GM12864 (cell line): ENCODE results near the gene ANOS1.

Source experiments
- DNase-seq: peaks from one replicate; pipeline ENCODE4 v3.0.0-alpha.2; 2011; ENCODE audit warnings: low read depth
- H3K4me3 ChIP-seq: 2 replicates; pipeline ENCODE4 v1.5.1; 2011; ENCODE audit warnings: mild to moderate bottlenecking, low read depth, low read length, control low read depth
- TF ChIP-seq, protein P1 (sequence below): IDR thresholded peaks from 2 replicates; pipeline ENCODE4 v1.5.1; 2011; ENCODE audit warnings: low read depth, mild to moderate bottlenecking, moderate library complexity, low read length, control low read depth, inconsistent platforms; ENCODE audit errors: missing control alignments

The ANOS1 gene

DNA sequence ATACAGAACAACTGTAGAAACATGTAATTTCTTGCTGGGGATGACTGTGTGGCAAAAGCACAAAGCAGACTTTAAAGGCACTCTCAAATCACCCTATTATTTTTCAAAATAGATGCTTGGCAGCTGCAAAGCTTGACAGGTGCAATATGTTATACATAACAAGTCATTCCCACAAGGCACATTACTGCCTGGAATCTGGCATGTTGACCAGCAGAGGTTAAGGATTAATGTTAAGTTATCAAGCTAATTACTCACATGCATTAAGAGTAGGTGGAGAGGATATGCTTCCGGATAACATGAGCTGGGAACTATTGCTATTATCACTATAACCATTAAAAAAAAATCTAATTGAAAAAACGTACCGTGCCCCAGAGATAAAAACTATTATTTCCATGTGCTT lies 17.8 kb downstream of the ANOS1 start:
- H3K4me3 ChIP-seq, result no peak overlapping the region
- no peak for DNase-seq
- TF ChIP-seq, protein P1, sequence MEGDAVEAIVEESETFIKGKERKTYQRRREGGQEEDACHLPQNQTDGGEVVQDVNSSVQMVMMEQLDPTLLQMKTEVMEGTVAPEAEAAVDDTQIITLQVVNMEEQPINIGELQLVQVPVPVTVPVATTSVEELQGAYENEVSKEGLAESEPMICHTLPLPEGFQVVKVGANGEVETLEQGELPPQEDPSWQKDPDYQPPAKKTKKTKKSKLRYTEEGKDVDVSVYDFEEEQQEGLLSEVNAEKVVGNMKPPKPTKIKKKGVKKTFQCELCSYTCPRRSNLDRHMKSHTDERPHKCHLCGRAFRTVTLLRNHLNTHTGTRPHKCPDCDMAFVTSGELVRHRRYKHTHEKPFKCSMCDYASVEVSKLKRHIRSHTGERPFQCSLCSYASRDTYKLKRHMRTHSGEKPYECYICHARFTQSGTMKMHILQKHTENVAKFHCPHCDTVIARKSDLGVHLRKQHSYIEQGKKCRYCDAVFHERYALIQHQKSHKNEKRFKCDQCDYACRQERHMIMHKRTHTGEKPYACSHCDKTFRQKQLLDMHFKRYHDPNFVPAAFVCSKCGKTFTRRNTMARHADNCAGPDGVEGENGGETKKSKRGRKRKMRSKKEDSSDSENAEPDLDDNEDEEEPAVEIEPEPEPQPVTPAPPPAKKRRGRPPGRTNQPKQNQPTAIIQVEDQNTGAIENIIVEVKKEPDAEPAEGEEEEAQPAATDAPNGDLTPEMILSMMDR, result no peak

- TF ChIP-seq, protein P1, result no peak
- no peak overlapping the region for H3K4me3 ChIP-seq
- DNase-seq, result no peak
These were observed 20.5 kb downstream of the ANOS1 start for GRCh38 chrX:8711401-8711800.

GRCh38 chrX:8704184-8704583 lies 27.8 kb downstream of the ANOS1 start:
- no peak for DNase-seq
- no peak overlapping the region for H3K4me3 ChIP-seq
- TF ChIP-seq, protein P1, result no peak

GRCh38 chrX:8692871-8693270 lies 39.1 kb downstream of the ANOS1 start:
- TF ChIP-seq, protein P1, result no peak

DNA sequence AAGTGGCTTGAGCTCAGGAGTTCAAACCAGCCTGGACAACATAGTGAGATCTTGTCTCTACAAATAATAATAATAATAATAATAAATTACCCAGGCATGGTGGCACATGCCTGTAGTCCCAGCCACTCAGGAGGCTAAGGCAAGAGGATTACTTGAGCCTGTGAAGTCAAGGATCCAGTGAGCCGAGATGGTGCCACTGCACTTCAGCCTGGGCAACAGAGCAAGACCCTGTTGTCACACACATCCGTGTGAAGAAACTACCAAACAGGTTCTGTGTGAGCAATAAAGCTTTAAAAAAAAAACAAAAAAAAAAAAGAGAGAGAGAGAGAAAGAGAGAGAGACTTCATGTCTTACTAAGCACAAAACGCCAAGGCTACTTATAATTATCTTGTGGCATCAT lies 42.5 kb downstream of the ANOS1 start:
- DNase-seq, result no peak
- H3K4me3 ChIP-seq, result no peak overlapping the region
- TF ChIP-seq, protein P1, result no peak

More at GRCh38 chrX:8692871-8693270, 39.1 kb downstream of the ANOS1 start:
- no peak overlapping the region for H3K4me3 ChIP-seq
- DNase-seq, result no peak

DNA sequence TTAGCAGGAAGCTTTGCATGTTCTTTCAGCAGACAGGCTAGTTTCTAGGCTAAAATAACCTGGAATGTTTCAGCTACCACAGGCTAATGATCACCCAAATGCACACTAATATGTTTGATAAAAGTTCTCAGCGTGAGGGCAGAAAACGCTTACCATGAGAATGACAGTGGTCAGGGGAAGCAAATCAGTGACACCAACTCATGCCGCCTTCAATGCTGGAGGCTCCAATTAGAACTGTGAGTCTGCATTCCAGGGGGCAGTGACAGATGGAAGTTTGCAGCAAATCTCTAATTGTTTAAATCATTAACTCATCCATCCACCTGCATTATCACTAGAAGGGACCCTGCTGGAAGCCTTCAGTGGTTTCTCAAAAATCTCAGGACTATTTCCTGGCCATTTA lies 43.2 kb downstream of the ANOS1 start:
- DNase-seq, result no peak
- H3K4me3 ChIP-seq, result no peak overlapping the region
- TF ChIP-seq, protein P1, result no peak

DNA sequence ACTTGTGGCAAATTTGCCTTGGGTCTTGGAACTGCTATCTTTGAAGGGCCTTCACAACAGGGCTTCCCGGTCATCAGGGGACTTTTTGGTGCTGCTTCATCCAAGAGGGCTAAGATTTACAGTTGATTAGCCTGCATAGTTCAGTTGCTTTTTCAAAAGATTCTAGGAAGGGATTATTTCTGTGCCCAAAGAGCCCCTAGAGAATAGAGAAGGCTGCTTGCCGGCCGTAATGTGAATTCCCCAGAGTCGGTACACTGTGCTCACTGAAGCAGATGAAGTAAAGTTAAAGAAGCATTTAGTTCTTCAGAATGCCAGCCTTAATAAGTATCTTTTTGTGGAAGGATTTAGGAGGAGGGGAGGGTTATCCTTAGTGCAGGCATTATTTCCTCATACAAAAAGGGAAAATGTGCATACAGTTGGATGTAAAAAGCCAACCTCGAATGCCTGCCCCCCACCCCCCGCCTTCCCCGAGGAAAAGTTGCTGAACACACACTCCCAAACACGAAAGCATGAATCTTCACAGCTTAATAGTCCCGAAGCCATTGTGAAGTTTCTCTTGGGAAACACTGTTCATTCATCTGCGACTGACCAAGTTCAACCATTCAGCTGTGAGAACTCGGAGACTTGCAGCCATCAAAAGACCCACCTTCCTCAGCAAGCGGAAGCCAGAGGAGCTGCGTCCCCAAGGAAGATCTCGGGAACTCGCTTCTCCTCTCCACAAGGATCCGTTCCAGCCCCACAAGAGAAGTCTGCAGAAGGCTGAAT lies 47.6 kb downstream of the ANOS1 start:
- TF ChIP-seq, protein P1, result no peak
- no peak for DNase-seq
- no peak overlapping the region for H3K4me3 ChIP-seq
